ENCODE measurements around the gene RNF128. TPM values are rescaled to one million over a fixed set of nuclear protein-coding genes. Genes with fewer than 3 reads are reported as not detected.

RNF128 gene
- total RNA-seq, 3 donors from 2014 or later (not counting 1 experiment from before 2014, with no cell fraction given): not detected

DNA sequence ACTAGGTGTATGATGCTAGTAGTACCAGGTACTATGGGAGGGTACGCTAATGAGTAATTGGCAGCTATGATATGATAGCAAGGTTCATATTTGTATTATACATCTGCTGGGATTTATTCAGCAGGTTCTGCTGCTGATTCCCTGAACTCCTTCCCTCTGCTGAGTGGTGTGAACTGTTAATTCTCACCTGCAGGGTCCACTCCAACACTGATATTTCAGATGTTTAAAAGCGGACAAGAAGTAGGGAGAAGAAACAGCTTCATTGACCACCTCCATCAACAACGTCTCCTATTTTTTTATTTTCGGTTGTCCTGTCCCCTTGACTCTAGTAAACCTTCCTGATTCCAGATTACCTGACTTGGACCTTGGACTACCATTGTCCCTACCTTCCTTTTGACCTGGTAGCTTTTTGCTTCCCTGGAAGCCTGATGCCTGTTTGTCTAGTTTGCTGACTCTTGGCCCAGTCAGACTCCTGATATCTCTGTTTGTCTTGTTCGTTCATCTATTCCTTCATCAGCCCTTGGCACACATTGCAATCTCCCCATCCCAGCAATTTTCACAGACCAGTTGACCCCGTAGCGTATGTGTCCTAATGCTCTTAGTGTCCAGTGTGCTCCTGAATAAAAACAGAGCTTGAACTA is 34.0 kb upstream of the RNF128 start:
- Mint-ChIP-seq H3K9me3 (no peaks in the 10 kb centered on the region), H3K27ac (no peak overlapping the region), H3K4me1 (no peaks in the 10 kb centered on the region), H3K36me3 (peaks cover 4% of the 10 kb centered on the region), H3K27me3 (ENCODE audit: low read depth in 2 of 2) (peaks cover 7 to 22% of the 10 kb centered on the region in 2 donors), H3K4me3 (no peak overlapping the region)
- intact Hi-C loops (cut with micrococcal nuclease): no loop called here
- 90% methylated on average over 5 of the region's 7 CpGs for WGBS (ENCODE audit: insufficient coverage)
- Histone ChIP-seq H3K27me3 (ENCODE audit: control insufficient read depth, insufficient read depth, low read length) (no peaks in the 10 kb centered on the region), H3K36me3 (ENCODE audit: control insufficient read depth, insufficient read depth, low read length) (no peaks in the 10 kb centered on the region), H3K9me3 (ENCODE audit: control insufficient read depth, insufficient read depth, low read length) (no peaks in the 10 kb centered on the region), H3K27ac (ENCODE audit: low read length) (no peak overlapping the region), H3K4me3 (ENCODE audit: low read length) (no peak overlapping the region), H3K4me1 (ENCODE audit: control insufficient read depth, insufficient read depth, low read length) (no peaks in the 10 kb centered on the region)
- ATAC-seq (no peak), DNase-seq (no peak)
- TF ChIP-seq CTCF (IDR thresholded peaks at IDR 0.05): no peak

DNA sequence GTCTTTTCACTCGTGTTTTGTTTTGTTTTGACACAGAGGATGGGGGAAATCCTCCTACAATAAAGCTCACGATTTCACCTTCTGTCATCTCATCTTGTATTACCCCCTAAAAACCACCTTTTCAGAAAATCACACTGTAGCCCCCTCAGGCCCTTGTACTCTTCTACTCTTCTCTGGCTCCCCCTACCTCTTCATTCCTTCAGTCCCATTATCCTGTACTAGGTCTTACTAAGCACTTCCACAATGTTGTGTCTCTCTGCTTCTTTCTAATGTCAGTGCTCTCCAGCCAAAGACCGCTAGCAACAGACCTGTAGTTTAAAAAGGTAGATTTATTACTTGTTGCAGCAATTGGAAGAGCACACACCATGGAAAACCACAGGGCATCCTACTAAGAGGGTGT is 30.0 kb upstream of the RNF128 start:
- H3K27ac Mint-ChIP-seq: no peak overlapping the region
- no peaks in the 10 kb centered on the region for H3K4me1 Mint-ChIP-seq
- no peaks in the 10 kb centered on the region for H3K4me1 ChIP-seq (ENCODE audit: control insufficient read depth, insufficient read depth, low read length)

GRCh38 chrX:106698693-106699092 is 27.8 kb upstream of the RNF128 start:
- Mint-ChIP-seq H3K4me1 (no peaks in the 10 kb centered on the region), H3K9me3 (no peaks in the 10 kb centered on the region), H3K27ac (no peak overlapping the region), H3K4me3 (no peak overlapping the region), H3K36me3 (no peaks in the 10 kb centered on the region), H3K27me3 (ENCODE audit: low read depth in 2 of 2) (peaks cover 4 to 21% of the 10 kb centered on the region in 2 donors)
- DNase-seq (no peak), ATAC-seq (no peak)
- no peak overlapping the region for H3K27ac ChIP-seq (ENCODE audit: low read length)
- intact Hi-C loops (cut with micrococcal nuclease): no loop called here
- H3K9me3 ChIP-seq (ENCODE audit: control insufficient read depth, insufficient read depth, low read length): no peaks in the 10 kb centered on the region
- H3K27me3 ChIP-seq (ENCODE audit: control insufficient read depth, insufficient read depth, low read length): no peaks in the 10 kb centered on the region
- no peaks in the 10 kb centered on the region for H3K4me1 ChIP-seq (ENCODE audit: control insufficient read depth, insufficient read depth, low read length)
- H3K36me3 ChIP-seq (ENCODE audit: control insufficient read depth, insufficient read depth, low read length): no peaks in the 10 kb centered on the region
- TF ChIP-seq CTCF (IDR thresholded peaks at IDR 0.05): no peak
- H3K4me3 ChIP-seq (ENCODE audit: low read length): no peak overlapping the region
- 77% methylated on average over 3 of the region's 3 CpGs for WGBS (ENCODE audit: insufficient coverage)

More for the DNA sequence above, 30.0 kb upstream of the RNF128 start:
- Mint-ChIP-seq H3K27me3 (ENCODE audit: low read depth in 2 of 2) (peaks cover 8 to 24% of the 10 kb centered on the region in 2 donors), H3K36me3 (no peaks in the 10 kb centered on the region), H3K9me3 (no peaks in the 10 kb centered on the region), H3K4me3 (no peak overlapping the region)
- Histone ChIP-seq H3K27me3 (ENCODE audit: control insufficient read depth, insufficient read depth, low read length) (no peaks in the 10 kb centered on the region), H3K27ac (ENCODE audit: low read length) (no peak overlapping the region), H3K36me3 (ENCODE audit: control insufficient read depth, insufficient read depth, low read length) (no peaks in the 10 kb centered on the region), H3K4me3 (ENCODE audit: low read length) (no peak overlapping the region), H3K9me3 (ENCODE audit: control insufficient read depth, insufficient read depth, low read length) (no peaks in the 10 kb centered on the region)
- intact Hi-C loops (cut with micrococcal nuclease): no loop called here
- 75% methylated on average over 2 of the region's 3 CpGs for WGBS (ENCODE audit: insufficient coverage)
- TF ChIP-seq CTCF (IDR thresholded peaks at IDR 0.05): no peak
- DNase-seq (no peak), ATAC-seq (no peak)

- intact Hi-C loops (cut with micrococcal nuclease): no loop called here
- WGBS (ENCODE audit: insufficient coverage): no CpG with 5 or more reads among the region's 1 CpG
These were observed 23.9 kb upstream of the RNF128 start for GRCh38 chrX:106702636-106703035.

More at GRCh38 chrX:106702636-106703035, 23.9 kb upstream of the RNF128 start:
- H3K9me3 Mint-ChIP-seq: no peaks in the 10 kb centered on the region
- Histone ChIP-seq H3K27me3 (ENCODE audit: control insufficient read depth, insufficient read depth, low read length) (no peaks in the 10 kb centered on the region), H3K4me1 (ENCODE audit: control insufficient read depth, insufficient read depth, low read length) (no peaks in the 10 kb centered on the region), H3K4me3 (ENCODE audit: low read length) (no peak overlapping the region), H3K9me3 (ENCODE audit: control insufficient read depth, insufficient read depth, low read length) (no peaks in the 10 kb centered on the region), H3K27ac (ENCODE audit: low read length) (no peak overlapping the region), H3K36me3 (ENCODE audit: control insufficient read depth, insufficient read depth, low read length) (no peaks in the 10 kb centered on the region)
- H3K4me3 Mint-ChIP-seq: no peak overlapping the region
- H3K27ac Mint-ChIP-seq: no peak overlapping the region
- ATAC-seq (no peak), DNase-seq (no peak)
- peaks cover 4 to 24% of the 10 kb centered on the region in 2 donors for H3K27me3 Mint-ChIP-seq (ENCODE audit: low read depth in 2 of 2)
- TF ChIP-seq CTCF (IDR thresholded peaks at IDR 0.05): no peak
- H3K4me1 Mint-ChIP-seq: no peaks in the 10 kb centered on the region
- H3K36me3 Mint-ChIP-seq: no peaks in the 10 kb centered on the region
